WTC11 (cell line): Measurements from ENCODE around the gene RGS6.

Experiments used
- FOXP1 ChIP-seq: sonication (generic); formaldehyde crosslinking; IDR thresholded peaks from 2 replicates; pipeline ENCODE4 v1.8.0; 2022; ENCODE audit warnings: missing genetic modification reagents, mild to moderate bottlenecking, moderate library complexity, borderline replicate concordance
- SOX15 ChIP-seq: fragments of 250-450 bp; sonication (Bioruptor Pico); IDR thresholded peaks from 2 replicates; pipeline ENCODE4 v1.9.0; 2021; ENCODE audit warnings: mild to moderate bottlenecking
- TF ChIP-seq, protein P1 (sequence below): fragments of 200-600 bp; IDR thresholded peaks from 2 replicates; pipeline ENCODE4 v1.8.0; 2022; ENCODE audit warnings: antibody characterized with exemption
- TF ChIP-seq, protein P2 (sequence below): sonication (generic); formaldehyde crosslinking; IDR thresholded peaks from 2 replicates; pipeline ENCODE4 v1.8.0; 2023; ENCODE audit warnings: missing genetic modification reagents
- TF ChIP-seq, protein P3 (sequence below): sonication (generic); formaldehyde crosslinking; IDR thresholded peaks from 2 replicates; pipeline ENCODE4 v1.8.1; 2022; ENCODE audit warnings: low read depth, missing genetic modification reagents, borderline replicate concordance

DNA sequence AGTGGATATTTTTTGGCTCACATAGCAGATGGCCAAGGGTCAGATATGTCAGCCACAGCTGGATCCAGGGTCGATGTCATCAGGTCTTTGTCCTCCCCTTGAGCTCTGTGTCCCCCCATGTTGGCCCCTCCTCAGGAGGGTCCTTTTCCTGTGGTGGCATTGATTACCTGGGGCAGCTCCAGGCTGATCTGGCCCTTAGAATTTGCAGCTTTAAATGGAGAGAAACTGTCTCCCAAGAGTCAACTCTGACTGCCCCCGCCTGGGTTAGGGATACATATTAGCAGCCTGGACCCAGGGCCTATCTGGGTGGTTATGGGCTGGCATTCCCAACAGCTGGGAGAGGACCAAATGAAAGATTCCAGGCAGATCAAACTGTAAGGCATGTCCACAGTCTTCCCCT, 330.5 kb downstream of the RGS6 start:
- TF ChIP-seq FOXP1 (CRISPR knock-in tag) (no peak), SOX15 (CRISPR knock-in tag) (no peak)
- TF ChIP-seq, protein P1, sequence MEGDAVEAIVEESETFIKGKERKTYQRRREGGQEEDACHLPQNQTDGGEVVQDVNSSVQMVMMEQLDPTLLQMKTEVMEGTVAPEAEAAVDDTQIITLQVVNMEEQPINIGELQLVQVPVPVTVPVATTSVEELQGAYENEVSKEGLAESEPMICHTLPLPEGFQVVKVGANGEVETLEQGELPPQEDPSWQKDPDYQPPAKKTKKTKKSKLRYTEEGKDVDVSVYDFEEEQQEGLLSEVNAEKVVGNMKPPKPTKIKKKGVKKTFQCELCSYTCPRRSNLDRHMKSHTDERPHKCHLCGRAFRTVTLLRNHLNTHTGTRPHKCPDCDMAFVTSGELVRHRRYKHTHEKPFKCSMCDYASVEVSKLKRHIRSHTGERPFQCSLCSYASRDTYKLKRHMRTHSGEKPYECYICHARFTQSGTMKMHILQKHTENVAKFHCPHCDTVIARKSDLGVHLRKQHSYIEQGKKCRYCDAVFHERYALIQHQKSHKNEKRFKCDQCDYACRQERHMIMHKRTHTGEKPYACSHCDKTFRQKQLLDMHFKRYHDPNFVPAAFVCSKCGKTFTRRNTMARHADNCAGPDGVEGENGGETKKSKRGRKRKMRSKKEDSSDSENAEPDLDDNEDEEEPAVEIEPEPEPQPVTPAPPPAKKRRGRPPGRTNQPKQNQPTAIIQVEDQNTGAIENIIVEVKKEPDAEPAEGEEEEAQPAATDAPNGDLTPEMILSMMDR, result no peak
- TF ChIP-seq, protein P2, sequence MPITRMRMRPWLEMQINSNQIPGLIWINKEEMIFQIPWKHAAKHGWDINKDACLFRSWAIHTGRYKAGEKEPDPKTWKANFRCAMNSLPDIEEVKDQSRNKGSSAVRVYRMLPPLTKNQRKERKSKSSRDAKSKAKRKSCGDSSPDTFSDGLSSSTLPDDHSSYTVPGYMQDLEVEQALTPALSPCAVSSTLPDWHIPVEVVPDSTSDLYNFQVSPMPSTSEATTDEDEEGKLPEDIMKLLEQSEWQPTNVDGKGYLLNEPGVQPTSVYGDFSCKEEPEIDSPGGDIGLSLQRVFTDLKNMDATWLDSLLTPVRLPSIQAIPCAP (CRISPR knock-in tag), result no peak
- TF ChIP-seq, protein P3, sequence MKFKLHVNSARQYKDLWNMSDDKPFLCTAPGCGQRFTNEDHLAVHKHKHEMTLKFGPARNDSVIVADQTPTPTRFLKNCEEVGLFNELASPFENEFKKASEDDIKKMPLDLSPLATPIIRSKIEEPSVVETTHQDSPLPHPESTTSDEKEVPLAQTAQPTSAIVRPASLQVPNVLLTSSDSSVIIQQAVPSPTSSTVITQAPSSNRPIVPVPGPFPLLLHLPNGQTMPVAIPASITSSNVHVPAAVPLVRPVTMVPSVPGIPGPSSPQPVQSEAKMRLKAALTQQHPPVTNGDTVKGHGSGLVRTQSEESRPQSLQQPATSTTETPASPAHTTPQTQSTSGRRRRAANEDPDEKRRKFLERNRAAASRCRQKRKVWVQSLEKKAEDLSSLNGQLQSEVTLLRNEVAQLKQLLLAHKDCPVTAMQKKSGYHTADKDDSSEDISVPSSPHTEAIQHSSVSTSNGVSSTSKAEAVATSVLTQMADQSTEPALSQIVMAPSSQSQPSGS (CRISPR knock-in tag), result no peak
